SU-DHL-6 (cell line): ENCODE results near the gene NSUN4.
"Not testable (repeated sequence)": the region's sequence is repeated elsewhere in the genome, so short reads cannot be mapped to it uniquely, and the experiment has no call there.

Experiments
- EZH2phosphoT487 ChIP-seq: fragments of 200-600 bp; sonication (generic), shearing (Covaris generic); conservative IDR thresholded peaks from 2 replicates; pipeline ENCODE4 v1.6.1; 2018; ENCODE audit warnings: mild to moderate bottlenecking, antibody characterized with exemption, low read length, moderate library complexity, mixed read lengths
- TF ChIP-seq, protein P1 (sequence below): fragments of 200-600 bp; sonication (generic); IDR thresholded peaks from one replicate; pipeline ENCODE4 v1.5.1; 2017; ENCODE audit warnings: antibody characterized with exemption, mild to moderate bottlenecking, low read length, moderate library complexity; ENCODE audit not compliant: insufficient read depth, poor library complexity, severe bottlenecking

GRCh38 chr1:46337409-46337808, 3.2 kb upstream of the NSUN4 start:
- TF ChIP-seq, protein P1, sequence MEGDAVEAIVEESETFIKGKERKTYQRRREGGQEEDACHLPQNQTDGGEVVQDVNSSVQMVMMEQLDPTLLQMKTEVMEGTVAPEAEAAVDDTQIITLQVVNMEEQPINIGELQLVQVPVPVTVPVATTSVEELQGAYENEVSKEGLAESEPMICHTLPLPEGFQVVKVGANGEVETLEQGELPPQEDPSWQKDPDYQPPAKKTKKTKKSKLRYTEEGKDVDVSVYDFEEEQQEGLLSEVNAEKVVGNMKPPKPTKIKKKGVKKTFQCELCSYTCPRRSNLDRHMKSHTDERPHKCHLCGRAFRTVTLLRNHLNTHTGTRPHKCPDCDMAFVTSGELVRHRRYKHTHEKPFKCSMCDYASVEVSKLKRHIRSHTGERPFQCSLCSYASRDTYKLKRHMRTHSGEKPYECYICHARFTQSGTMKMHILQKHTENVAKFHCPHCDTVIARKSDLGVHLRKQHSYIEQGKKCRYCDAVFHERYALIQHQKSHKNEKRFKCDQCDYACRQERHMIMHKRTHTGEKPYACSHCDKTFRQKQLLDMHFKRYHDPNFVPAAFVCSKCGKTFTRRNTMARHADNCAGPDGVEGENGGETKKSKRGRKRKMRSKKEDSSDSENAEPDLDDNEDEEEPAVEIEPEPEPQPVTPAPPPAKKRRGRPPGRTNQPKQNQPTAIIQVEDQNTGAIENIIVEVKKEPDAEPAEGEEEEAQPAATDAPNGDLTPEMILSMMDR: not testable (repeated sequence)
- not testable (repeated sequence) for TF ChIP-seq EZH2phosphoT487
